B cell (primary cell): ENCODE data around the gene SYT13. TPM values are rescaled to one million over a fixed set of nuclear protein-coding genes. Genes with fewer than 3 reads are reported as not detected.

Experiments
- ATAC-seq: fragments of 200-7000 bp; cut with Tn5 transposase; one replicate; pipeline ENCODE4 v1.10.0; 2021; ENCODE audit warnings: low read depth, mild to moderate bottlenecking, moderate number of reproducible peaks, moderate library complexity
- CTCF ChIA-PET: fragments of 350-600 bp; sonication (Branson Sonifier 250); formaldehyde crosslinking; loops from one replicate; lab custom pipeline; 2021; ENCODE audit warnings: antibody characterized with exemption, inconsistent platforms; lab: Charles Lee
- POLR2A ChIA-PET: fragments of 350-600 bp; sonication (Branson Sonifier 250); formaldehyde crosslinking; loops from one replicate; lab custom pipeline; 2021; ENCODE audit warnings: antibody characterized with exemption; lab: Charles Lee
- DNase-seq: peaks from one replicate; pipeline ENCODE4 v3.0.0; 2013
- H2AFZ ChIP-seq: 2 replicates; pipeline ENCODE4 v1.6.1; 2012; ENCODE audit warnings: mild to moderate bottlenecking, low read depth, low read length; ENCODE audit not compliant: insufficient read depth, poor library complexity, severe bottlenecking
- H3K27ac ChIP-seq, 2 donors: 1 replicate in 1 of 2; 2 replicates in 1 of 2; pipeline ENCODE4 v1.5.1; 2012 to 2013; ENCODE audit warnings: low read length in 2 of 2, mild to moderate bottlenecking in 2 of 2, moderate library complexity in 1 of 2
- H3K27me3 ChIP-seq, 4 experiments: fragments of 200-600 bp in 1 of 4; sonication (generic) in 1 of 4; replicated peaks in 1 of 4; 1 replicate in 2 of 4; 2 replicates in 2 of 4; pipeline versions ENCODE4 v1.6.1 to v1.7.0; 2013 to 2016; ENCODE audit warnings: low read length in 3 of 4, mild to moderate bottlenecking in 2 of 4, mixed read lengths in 1 of 4, moderate library complexity in 1 of 4; ENCODE audit not compliant: insufficient read depth in 4 of 4, control insufficient read depth in 3 of 4; ENCODE audit errors: control extremely low read depth in 1 of 4
- H3K36me3 ChIP-seq, 2 experiments: replicated peaks in 1 of 2; 1 replicate in 1 of 2; 2 replicates in 1 of 2; pipeline versions ENCODE4 v1.6.1 to v1.7.1; 2013; ENCODE audit warnings: low read length in 1 of 2; ENCODE audit not compliant: insufficient read depth in 2 of 2, control insufficient read depth in 1 of 2; ENCODE audit errors: control extremely low read depth in 1 of 2, extremely low read depth in 1 of 2
- H3K4me1 ChIP-seq, 2 donors: fragments of 200-600 bp in 1 of 2; sonication (generic) in 1 of 2; 1 replicate in 1 of 2; 2 replicates in 1 of 2; pipeline versions ENCODE4 v1.5.1 to v1.6.1; 2013 to 2017; ENCODE audit warnings: low read length in 2 of 2; ENCODE audit not compliant: control insufficient read depth in 2 of 2, insufficient read depth in 2 of 2
- H3K4me2 ChIP-seq: replicated peaks from 2 replicates; pipeline ENCODE3; 2012; ENCODE audit warnings: mild to moderate bottlenecking, low read depth, low read length; ENCODE audit not compliant: poor library complexity, severe bottlenecking
- H3K4me3 ChIP-seq, 5 experiments: fragments of 200-600 bp in 1 of 5; sonication (generic) in 1 of 5; 1 replicate in 3 of 5; 2 replicates in 2 of 5; pipeline versions ENCODE4 v1.5.1 to v1.7.0; 2011 to 2016; ENCODE audit warnings: low read length in 4 of 5, mild to moderate bottlenecking in 4 of 5, low read depth in 2 of 5, control low read depth in 1 of 5, moderate library complexity in 1 of 5; ENCODE audit not compliant: insufficient read depth in 1 of 5; ENCODE audit errors: control extremely low read depth in 1 of 5, extremely low read depth in 1 of 5
- H3K79me2 ChIP-seq: fragments of 200-600 bp; sonication (generic); one replicate; pipeline ENCODE4 v1.6.0; 2016; ENCODE audit warnings: low read length; ENCODE audit not compliant: control insufficient read depth, insufficient read depth
- H3K9ac ChIP-seq: fragments of 200-600 bp; sonication (generic); 2 replicates; pipeline ENCODE4 v1.6.1; 2017; ENCODE audit warnings: mild to moderate bottlenecking, low read length, moderate library complexity
- H3K9me3 ChIP-seq, 3 donors: one replicate each; pipeline versions ENCODE4 v1.6.1 to v1.7.1; 2013; ENCODE audit warnings: low read length in 2 of 3; ENCODE audit not compliant: control insufficient read depth in 2 of 3, insufficient read depth in 1 of 3; ENCODE audit errors: control extremely low read depth in 1 of 3
- H4K20me1 ChIP-seq: 2 replicates; pipeline ENCODE4 v1.6.0; 2012; ENCODE audit warnings: mild to moderate bottlenecking, low read length; ENCODE audit not compliant: insufficient read depth, control insufficient read depth, poor library complexity, severe bottlenecking
- H3K27ac Mint-ChIP-seq: one replicate; pipeline ENCODE4 v1.8.0; 2021; ENCODE audit warnings: mixed read lengths
- H3K27me3 Mint-ChIP-seq: one replicate; pipeline ENCODE4 v1.8.0; 2021; ENCODE audit warnings: mixed read lengths
- H3K4me1 Mint-ChIP-seq: one replicate; pipeline ENCODE4 v1.8.0; 2021; ENCODE audit warnings: mixed read lengths
- H3K4me3 Mint-ChIP-seq: one replicate; pipeline ENCODE4 v1.8.0; 2021; ENCODE audit warnings: mixed read lengths
- H3K9me3 Mint-ChIP-seq: one replicate; pipeline ENCODE4 v1.8.0; 2022; ENCODE audit warnings: mixed read lengths; ENCODE audit not compliant: insufficient read depth
- CTCF ChIP-seq: fragments of 200-600 bp; IDR thresholded peaks from one replicate; pipeline ENCODE4 v1.8.0; 2022; ENCODE audit warnings: antibody characterized with exemption, mild to moderate bottlenecking
- EZH2 ChIP-seq: IDR thresholded peaks from 2 replicates; pipeline ENCODE4 v1.6.1; 2012; ENCODE audit warnings: borderline replicate concordance, low read depth, mild to moderate bottlenecking, moderate library complexity, low read length; ENCODE audit not compliant: insufficient read depth, poor library complexity, severe bottlenecking
- WGBS: methylation state at CpG from one replicate; pipeline ENCODE4 v1.1.5; 2013; ENCODE audit warnings: missing lambda C conversion rate; ENCODE audit not compliant: insufficient coverage; 5-methylcytosine and 5-hydroxymethylcytosine counted together
- intact Hi-C: fragments of 100-400 bp; cut with micrococcal nuclease; formaldehyde crosslinking; loops from one replicate; pipeline ENCODE4 v1.10.0; 2022
- polyA plus RNA-seq: library from polyadenylated mRNA; depleted of rRNA; stranded (reverse); fragments of >200 nt; gene quantifications from 2 replicates; pipeline ENCODE4 v1.2.3, GENCODE V29; 2012
- total RNA-seq, 2 donors: library from RNA; stranded (reverse); fragments of 120-200 nt in 1 of 2; gene quantifications; 1 replicate in 1 of 2; 2 replicates in 1 of 2; pipeline versions ENCODE4 v1.2.3 to v1.2.4, GENCODE V29; 2013 to 2022

The SYT13 gene
- total and polyA plus RNA-seq, 2 donors (not counting 1 experiment from before 2014, with no cell fraction given): not detected

GRCh38 chr11:45273509-45273908 is 12.6 kb downstream of the SYT13 start:
- Histone ChIP-seq H2AFZ (no peak overlapping the region), H3K36me3 (no peaks in the 10 kb centered on the region), H3K27ac (no peak overlapping the region), H3K4me2 (no peak overlapping the region), H4K20me1 (no peaks in the 10 kb centered on the region), H3K9me3 (no peaks in the 10 kb centered on the region), H3K9ac (no peak overlapping the region), H3K4me3 (no peak overlapping the region), H3K79me2 (no peaks in the 10 kb centered on the region), H3K27me3 (peaks cover 0 to 16% (median 7%) of the 10 kb centered on the region in 4 experiments), H3K4me1 (no peaks in the 10 kb centered on the region)
- Mint-ChIP-seq H3K9me3 (peaks cover 2% of the 10 kb centered on the region), H3K27ac (no peak overlapping the region), H3K4me3 (no peak overlapping the region), H3K4me1 (no peaks in the 10 kb centered on the region), H3K27me3 (peaks cover 75% of the 10 kb centered on the region)
- ATAC-seq (no peak), DNase-seq (no peak)
- intact Hi-C loops: no loop called here
- ChIA-PET CTCF (no interaction called here), POLR2A (no interaction called here)
- no CpG with 5 or more reads among the region's 6 CpGs for WGBS
- no peak for TF ChIP-seq CTCF
- no peak for TF ChIP-seq EZH2

- Mint-ChIP-seq H3K27me3 (peaks cover 74% of the 10 kb centered on the region), H3K4me1 (no peaks in the 10 kb centered on the region), H3K4me3 (no peak overlapping the region), H3K9me3 (peaks cover 2% of the 10 kb centered on the region), H3K27ac (no peak overlapping the region)
- DNase-seq: no peak
- no peak overlapping the region for H3K9ac ChIP-seq
- no peaks in the 10 kb centered on the region for H3K79me2 ChIP-seq
- H3K4me3 ChIP-seq: no peak overlapping the region
- ATAC-seq: no peak
- no peaks in the 10 kb centered on the region for H3K36me3 ChIP-seq
- no peaks in the 10 kb centered on the region for H4K20me1 ChIP-seq
- H3K9me3 ChIP-seq: no peaks in the 10 kb centered on the region
- peaks cover 0 to 16% (median 4%) of the 10 kb centered on the region in 4 experiments for H3K27me3 ChIP-seq
- ChIA-PET POLR2A (no interaction called here), CTCF (no interaction called here)
- H3K4me1 ChIP-seq: no peaks in the 10 kb centered on the region
- H2AFZ ChIP-seq: no peak overlapping the region
- intact Hi-C loops: no loop called here
- H3K4me2 ChIP-seq: no peak overlapping the region
- no peak overlapping the region for H3K27ac ChIP-seq
- TF ChIP-seq CTCF: no peak
- no peak for TF ChIP-seq EZH2
- WGBS: no CpG with 5 or more reads among the region's 2 CpGs
Observed at GRCh38 chr11:45272701-45273100, 13.4 kb downstream of the SYT13 start.
